ENCODE measurements around the gene PIK3C2A.

DNA sequence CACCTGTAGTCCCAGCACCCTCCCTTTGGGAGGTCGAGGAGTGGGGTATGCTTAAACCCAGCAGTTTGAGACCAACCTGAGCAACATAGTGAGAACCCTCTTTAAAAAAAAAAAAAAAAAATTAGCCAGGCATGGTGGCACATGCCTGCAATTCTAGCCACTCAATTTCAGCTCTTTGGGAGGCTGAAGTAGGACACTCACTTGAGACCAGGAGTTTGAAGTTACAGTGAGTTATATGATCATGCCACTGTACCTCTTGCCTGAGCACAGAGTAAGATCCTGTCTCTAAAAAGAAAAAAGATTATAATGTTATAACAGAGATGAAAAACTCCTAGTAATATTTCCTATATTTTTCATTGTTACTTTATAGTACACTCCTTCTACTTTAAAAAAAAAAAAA, 23.9 kb downstream of the PIK3C2A start:
- TF ChIP-seq POLR2A (IDR thresholded peaks at IDR 0.05; ENCODE audit: low read length), result no peak
- no peak for TF ChIP-seq ELK1 (IDR thresholded peaks at IDR 0.05; ENCODE audit: low read depth, low read length)
- no peak for TF ChIP-seq RNF2 (IDR thresholded peaks at IDR 0.05; ENCODE audit: borderline replicate concordance, low read depth)
- no peak for TF ChIP-seq ZFP36 (IDR thresholded peaks at IDR 0.05; ENCODE audit: borderline replicate concordance, partially characterized antibody)
- TF ChIP-seq, protein P1, sequence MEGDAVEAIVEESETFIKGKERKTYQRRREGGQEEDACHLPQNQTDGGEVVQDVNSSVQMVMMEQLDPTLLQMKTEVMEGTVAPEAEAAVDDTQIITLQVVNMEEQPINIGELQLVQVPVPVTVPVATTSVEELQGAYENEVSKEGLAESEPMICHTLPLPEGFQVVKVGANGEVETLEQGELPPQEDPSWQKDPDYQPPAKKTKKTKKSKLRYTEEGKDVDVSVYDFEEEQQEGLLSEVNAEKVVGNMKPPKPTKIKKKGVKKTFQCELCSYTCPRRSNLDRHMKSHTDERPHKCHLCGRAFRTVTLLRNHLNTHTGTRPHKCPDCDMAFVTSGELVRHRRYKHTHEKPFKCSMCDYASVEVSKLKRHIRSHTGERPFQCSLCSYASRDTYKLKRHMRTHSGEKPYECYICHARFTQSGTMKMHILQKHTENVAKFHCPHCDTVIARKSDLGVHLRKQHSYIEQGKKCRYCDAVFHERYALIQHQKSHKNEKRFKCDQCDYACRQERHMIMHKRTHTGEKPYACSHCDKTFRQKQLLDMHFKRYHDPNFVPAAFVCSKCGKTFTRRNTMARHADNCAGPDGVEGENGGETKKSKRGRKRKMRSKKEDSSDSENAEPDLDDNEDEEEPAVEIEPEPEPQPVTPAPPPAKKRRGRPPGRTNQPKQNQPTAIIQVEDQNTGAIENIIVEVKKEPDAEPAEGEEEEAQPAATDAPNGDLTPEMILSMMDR (IDR thresholded peaks at IDR 0.05), result no peak
- TF ChIP-seq MAX (IDR thresholded peaks at IDR 0.05), result no peak
- no peak for TF ChIP-seq EP300 (IDR thresholded peaks at IDR 0.05)
- TF ChIP-seq CHD2 (IDR thresholded peaks at IDR 0.05; ENCODE audit: low read length, partially characterized antibody), result no peak
- TF ChIP-seq RAD21 (conservative IDR thresholded peaks at IDR 0.05 in 1 of 2, IDR thresholded peaks at IDR 0.05 in 1 of 2), result no peak
- TF ChIP-seq CHD4 (IDR thresholded peaks at IDR 0.05; ENCODE audit: borderline replicate concordance), result no peak
- no peak for TF ChIP-seq PHF8 (IDR thresholded peaks at IDR 0.05; ENCODE audit: borderline replicate concordance, low read depth)
